Left lobe of liver (tissue), 2 donors: ENCODE data around the gene DBP. TPM values are rescaled to one million over a fixed set of nuclear protein-coding genes. Genes with fewer than 3 reads are reported as not detected.

Experiments
- ATAC-seq: fragments of 200-7000 bp; cut with Tn5 transposase; one replicate; pipeline ENCODE4 v1.9.1; 2020; ENCODE audit warnings: mild to moderate bottlenecking, moderate library complexity
- DNase-seq: peaks from one replicate; pipeline ENCODE4 v3.0.0-alpha.2; 2020; ENCODE audit warnings: low spot score
- total RNA-seq: library from RNA; stranded (reverse); gene quantifications from one replicate; pipeline ENCODE4 v1.2.1, GENCODE V29; 2021
- donor health status: DM: no; HTN: no; CAD: no; lungs with moderate emphysema.
- donor health status: DM: no; HTN: yes; CAD: no.

DBP gene
- total RNA-seq, 1 donor from 2014 or later = 11.4 TPM

GRCh38 chr19:48628486-48629296 is 8.5 kb downstream of the DBP start:
- ATAC-seq = no peak
- DNase-seq = no peak

DNA sequence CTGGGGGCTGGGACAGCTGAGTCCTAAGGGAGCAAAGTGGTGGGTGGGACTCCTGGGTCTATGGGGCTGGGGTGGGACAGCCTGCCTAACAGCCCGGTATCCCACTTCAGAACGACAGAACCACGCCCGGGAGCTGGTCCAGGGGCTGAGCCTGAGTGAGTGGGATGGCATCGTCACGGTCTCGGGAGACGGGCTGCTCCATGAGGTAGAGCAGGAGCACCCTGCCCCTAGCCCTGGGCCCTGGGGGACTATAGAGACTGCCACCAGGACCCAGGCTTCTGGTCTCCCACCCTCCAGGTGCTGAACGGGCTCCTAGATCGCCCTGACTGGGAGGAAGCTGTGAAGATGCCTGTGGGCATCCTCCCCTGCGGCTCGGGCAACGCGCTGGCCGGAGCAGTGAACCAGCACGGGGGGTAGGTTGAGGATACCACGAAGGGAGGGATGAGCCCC is 9.3 kb downstream of the DBP start:
- ATAC-seq (no peak), DNase-seq (no peak)

DNA sequence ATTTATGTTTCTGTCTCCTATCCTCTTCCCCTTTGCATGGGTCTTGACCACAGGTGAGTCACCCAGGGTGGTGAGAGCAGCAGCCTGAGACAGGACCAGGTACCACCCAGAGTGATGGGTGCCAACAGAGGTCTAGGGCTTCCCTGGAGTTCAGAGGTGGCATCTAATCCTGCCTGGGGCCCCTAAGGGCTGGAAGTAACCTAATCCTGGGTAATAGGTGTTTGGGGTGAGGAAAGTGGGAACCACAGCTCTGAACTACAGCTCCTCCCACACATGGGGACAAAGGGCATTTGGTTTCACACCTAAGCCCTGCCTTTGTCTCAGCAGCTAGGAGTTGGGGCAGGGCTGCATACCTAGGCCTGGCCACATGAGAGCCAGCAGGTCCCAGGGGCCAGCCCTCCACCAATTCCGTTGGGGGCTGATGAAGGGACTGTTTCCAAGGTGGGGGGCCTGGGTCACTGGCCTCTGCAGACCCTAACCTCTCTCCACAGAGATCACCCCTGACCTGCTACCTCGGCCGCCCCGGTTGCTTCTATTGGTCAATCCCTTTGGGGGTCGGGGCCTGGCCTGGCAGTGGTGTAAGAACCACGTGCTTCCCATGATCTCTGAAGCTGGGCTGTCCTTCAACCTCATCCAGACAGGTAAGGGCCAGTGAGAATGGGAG is 9.8 kb downstream of the DBP start:
- DNase-seq (peak; percentile 66), ATAC-seq (peak; percentile 39)

GRCh38 chr19:48625891-48626327 is 11.3 kb downstream of the DBP start:
- peak; percentile 3 for ATAC-seq
- peak; percentile 67 for DNase-seq

DNA sequence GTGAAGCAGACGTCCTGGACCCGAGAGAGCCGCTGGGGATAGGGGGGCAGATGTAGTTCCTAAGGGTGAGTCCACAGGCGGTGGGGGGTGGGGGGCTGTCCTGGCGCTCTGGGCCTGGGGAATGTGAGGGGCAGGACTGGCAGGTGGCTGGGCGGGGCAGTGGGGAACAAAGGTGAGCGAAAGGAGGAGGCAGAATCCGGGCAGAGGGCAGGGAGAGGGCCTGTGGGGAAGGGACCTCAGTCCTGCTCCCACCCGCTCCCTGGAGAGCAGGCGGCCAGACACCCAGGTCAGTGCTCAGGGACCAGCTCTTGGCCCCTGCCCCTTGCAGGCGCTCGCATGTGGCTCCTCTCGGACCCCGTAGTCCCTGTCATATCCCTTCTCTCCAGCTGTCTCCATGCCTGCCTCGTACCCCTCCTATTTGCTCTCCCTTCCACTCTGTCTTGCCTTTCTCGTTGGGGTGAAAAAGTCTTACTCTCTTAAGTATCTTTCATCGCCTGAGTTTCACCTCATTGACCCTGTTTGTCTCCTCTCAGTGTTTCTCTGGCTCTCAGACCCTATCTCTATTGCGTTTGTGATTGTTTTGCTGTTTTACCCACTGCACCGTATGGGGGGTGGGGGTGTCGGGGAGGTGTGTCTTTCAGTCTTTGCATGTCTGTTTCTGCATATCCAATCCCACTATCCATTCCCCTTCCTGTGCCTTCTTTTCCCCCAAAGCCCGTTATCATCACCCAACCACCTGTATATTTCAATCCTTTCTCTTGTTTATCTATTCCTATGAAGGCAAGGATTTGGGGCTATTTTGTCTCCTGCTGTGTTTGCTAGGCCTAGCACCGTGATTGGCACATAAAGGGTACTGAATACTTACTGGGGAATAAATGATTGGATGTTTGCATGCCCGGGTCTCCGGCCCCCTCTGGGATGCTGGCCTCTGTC is 12.1 kb downstream of the DBP start:
- peak; percentile 69 for DNase-seq
- peak; percentile 49 for ATAC-seq

- peak; percentile 75 for ATAC-seq
- DNase-seq = peak; percentile 98
Measured at GRCh38 chr19:48624067-48624594, 13.0 kb downstream of the DBP start.

GRCh38 chr19:48623556-48624066 is 13.6 kb downstream of the DBP start:
- no peak for DNase-seq
- ATAC-seq = no peak

DNA sequence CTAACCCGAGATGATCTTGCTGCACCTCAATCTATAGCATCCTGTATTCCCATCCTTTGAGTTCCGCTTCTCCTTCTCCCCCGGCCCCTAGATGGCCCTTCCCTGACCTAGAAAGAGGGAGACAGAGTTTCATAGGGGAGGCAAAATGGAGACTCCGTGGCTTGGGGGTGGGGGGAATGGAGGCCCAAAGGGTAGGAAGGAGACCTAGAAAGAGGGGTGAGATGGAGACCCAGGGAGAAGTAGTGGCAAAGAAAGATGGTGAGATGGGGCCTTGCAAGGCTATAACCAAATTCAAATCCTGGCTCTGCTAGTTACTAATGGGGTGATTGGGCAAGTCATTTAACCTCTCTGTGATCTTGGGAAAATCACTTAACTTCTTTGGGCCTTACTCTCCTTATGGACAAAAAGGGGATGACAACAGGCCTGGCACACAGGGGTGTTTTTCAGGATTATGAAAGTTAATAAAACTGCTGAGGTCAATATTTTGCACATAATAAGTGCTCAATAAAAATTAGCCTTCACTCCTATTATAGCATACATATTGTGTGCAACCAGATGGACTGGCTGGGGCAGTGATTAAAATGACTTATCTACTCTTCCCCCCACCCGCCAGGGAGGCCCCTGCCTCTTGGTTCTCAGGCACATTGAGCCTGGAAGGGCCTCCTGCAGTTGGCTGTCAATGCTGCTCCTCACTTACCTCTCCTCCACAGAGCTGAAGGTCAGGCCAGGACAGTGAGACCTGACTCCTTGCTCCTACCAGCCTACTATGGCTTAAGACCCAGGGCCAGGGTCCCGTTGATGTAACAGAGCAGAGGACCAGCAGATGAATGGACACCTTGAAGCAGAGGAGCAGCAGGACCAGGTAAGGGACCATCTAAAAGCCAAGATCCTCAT is 17.2 kb downstream of the DBP start:
- DNase-seq = no peak
- no peak for ATAC-seq

DNA sequence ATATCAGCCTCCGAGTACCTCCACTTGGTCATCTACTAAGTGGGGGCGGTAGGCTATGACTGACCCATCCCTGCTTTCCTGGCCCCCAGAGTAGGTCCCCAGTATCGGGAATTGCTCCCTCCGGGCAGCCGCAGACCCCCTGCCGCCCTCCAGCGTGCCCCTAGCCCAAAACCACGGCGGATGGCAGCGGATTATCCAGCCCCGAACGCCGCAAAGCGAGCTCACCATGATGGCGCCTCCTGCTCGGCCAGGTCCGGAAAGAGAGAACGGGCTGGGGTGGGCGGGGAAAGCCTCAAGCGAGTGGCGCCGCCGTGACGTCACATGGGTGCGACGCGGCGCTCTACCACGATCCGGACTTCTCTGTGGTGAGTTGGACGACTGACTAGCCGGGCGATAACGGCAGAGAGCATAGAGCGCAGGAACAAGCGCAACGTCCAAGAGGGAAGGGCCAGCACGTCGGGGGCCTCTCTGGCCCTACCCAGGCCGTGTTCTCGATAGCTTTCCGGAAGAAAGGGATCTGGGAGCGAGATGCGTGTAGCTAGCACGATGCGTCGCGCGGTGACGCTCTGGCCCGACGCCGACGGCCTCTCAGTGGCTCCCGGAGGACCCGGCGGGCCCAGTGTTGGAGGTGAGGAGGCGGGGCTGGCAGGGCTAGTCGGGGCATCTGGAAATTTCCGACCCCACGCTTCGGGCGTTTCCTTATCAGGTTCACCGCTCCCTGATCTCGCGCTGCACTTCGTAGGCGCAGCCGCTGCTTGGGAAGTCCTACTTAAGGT is 18.1 kb downstream of the DBP start, which contains the start of the genes RPL18 and SPHK2:
TSS of gene RPL18 (minus strand) at position 263 of the 776 bp plus-strand sequence. CDS start at position 228, 35 bp downstream.
TSS of gene SPHK2 (plus strand) at position 591 of the 776 bp plus-strand sequence. CDS start 1,009 bp downstream, outside the sequence.
- peak; percentile 85 for ATAC-seq
- DNase-seq = peak; percentile 99

DNA sequence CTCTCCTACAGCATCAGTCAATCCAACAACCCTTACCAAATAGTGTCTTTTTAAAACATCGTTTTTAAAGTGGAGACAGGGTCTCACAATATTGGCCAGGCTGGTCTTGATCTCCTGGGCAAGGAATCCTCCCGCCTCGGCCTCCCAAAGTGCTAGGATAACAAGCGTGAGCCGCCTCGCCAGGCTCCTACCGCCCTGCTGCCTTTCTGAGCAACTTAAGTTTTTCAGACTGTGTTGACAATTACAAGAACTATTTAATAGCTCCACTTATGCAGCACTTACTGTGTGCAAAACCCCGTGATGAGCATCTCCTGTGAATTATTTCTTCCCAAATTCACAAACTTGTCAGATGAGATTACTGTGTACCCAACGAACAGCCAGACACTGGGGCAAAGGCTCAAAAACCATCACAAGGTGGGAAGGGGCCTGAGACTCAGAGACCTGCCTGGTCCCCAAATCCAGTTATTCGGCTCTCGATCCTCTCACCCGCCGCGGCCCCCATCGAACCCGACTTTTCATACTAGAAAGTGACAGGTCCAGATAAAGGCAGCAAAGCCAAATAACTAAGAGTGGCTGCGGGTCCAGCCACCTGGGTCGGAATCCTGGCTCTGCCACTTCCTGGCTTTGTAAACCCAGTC is 18.8 kb downstream of the DBP start:
- DNase-seq (no peak), ATAC-seq (no peak)

DNA sequence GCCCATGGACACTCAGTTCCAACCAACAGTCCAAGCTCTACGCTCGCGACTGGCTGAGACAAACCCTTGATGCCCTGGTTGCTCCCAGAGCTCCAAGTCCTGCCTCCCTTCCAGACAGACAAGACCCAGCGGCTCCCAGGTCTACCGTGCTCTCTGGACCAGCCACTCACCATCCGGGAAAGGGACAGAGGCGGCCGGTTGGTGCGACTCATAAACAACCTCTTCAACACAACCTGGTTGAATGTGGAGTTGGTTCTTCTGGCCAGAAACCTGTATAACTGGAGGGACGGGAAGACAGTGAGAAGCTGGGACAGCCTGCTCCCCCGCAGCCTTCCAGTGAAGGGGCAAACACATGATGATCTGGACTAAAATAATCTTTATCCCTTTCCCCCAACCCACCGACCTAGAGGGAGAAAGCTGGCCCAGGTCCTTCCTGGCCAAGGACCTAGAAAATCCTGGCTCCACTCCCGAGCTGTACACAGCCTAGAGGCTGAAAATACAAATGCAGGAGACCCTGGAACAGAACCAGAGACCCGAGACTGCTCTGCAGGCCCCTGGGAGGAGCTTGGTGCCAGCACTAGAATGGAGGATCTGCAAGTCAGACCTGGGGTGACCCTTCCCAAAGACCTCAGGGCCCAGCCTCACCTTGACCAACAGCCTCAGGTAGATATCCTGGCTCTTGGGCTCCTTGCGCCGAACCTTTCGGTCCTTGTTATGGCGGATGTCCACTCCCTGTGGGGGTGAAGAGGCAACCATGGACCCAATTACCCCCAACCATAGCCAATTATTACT is 19.8 kb downstream of the DBP start:
- DNase-seq = no peak

DNA sequence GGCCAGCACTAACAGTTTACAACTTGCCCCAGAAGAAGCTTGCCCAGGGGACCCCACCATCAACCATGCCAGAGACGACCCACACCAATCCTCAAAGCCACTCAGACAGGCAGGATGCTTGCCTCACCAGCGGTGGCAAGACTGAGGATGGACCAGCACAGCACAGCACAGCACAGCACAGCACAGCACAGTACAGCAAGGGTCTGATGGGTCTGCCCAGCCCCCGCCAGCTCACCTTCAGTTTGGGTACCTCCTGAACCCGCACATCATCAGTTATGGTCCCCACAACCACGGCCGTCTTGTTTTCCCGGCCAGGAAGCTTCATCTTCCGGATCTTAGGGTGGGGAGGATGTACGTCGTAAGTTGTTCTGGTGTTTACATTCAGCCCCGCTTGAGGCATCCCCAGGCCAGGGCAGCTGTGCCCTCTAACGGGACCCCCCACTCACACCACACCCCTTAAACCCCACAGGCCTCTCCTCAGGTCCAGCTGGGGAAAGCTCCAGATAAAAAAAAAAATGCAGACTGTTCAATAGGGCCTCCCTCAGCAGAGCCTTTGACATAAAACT is 20.6 kb downstream of the DBP start:
- DNase-seq (no peak), ATAC-seq (no peak)

More for the DNA sequence above, 19.8 kb downstream of the DBP start:
- ATAC-seq = no peak

DNA sequence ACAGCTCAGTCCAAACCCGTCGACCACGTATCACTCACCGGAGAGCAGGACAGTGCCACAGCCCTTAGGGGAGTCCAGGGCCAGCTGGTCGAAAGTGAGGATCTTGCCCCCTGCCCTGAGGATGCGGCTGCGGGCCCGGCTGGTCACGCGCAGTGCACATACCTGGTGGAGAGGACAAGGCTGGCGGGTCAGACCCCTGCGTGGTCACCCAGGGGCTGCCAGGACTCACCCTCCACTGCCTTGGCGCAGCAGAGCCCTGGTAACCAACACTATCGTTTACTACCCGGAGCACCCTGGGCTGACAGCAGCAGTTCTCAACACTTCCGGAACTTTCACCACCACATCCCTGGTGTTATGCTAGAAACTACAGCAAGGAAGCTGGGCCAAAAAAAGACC is 21.1 kb downstream of the DBP start:
- no peak for DNase-seq
- no peak for ATAC-seq

GRCh38 chr19:48615231-48616040 is 21.7 kb downstream of the DBP start:
- ATAC-seq (no peak), DNase-seq (no peak)

- ATAC-seq = no peak
- DNase-seq = no peak
Measured at GRCh38 chr19:48614436-48615230, 22.5 kb downstream of the DBP start, which contains the start of gene FAM83E. FAM83E (minus strand) TSS chr19:48615076; CDS start chr19:48613372, 1,704 bp downstream.
